ENCODE data around the gene LIPA.
"Not testable (repeated sequence)": the region's sequence is repeated elsewhere in the genome, so short reads cannot be mapped to it uniquely, and the experiment has no call there.

LIPA gene

DNA sequence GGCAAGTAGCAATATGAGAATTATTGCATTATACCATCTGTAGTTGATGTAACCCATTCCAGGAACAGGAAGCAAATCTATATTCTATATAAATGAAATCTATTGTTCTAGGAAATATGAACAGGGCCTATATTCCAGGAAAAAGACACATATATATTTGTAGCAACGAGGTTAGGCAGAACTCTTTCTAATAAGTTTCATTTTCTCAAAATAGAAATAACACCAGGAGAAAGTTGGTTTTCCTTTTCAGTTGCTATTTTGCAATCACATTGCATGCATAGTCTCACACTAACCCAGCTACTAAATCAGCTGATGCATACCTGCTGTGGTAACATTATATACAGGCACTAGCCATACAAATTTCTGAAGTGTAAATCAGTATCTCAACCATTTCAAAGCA, 44.0 kb upstream of the LIPA start:
- Histone ChIP-seq H3K9me2 (replicated peaks; ENCODE audit: low read depth, low read length) (no peaks in the 10 kb centered on the region), H3K4me3 (ENCODE audit: low read length, poor library complexity, severe bottlenecking) (no peak overlapping the region), H4K20me1 (ENCODE audit: insufficient read depth, low read length, poor library complexity, severe bottlenecking) (no peaks in the 10 kb centered on the region), H3F3A (ENCODE audit: low read depth) (no peaks in the 10 kb centered on the region), H3K36me3 (ENCODE audit: insufficient read depth, low read length) (no peaks in the 10 kb centered on the region), H3K27me3 (ENCODE audit: insufficient read depth, low read length, poor library complexity, severe bottlenecking) (no peaks in the 10 kb centered on the region), H3K4me2 (ENCODE audit: low read depth, low read length, poor library complexity, severe bottlenecking) (no peak overlapping the region), H3K9ac (ENCODE audit: low read depth, low read length, poor library complexity, severe bottlenecking) (no peak overlapping the region), H3K4me1 (ENCODE audit: insufficient read depth, low read length, poor library complexity, severe bottlenecking) (no peaks in the 10 kb centered on the region), H3K79me2 (ENCODE audit: insufficient read depth, low read length) (no peaks in the 10 kb centered on the region), H2AFZ (ENCODE audit: low read length) (0 out of 2 replicates have a peak overlapping the region, but pooled peaks have one; percentile 7), H3K9me3 (ENCODE audit: insufficient read depth, low read depth, low read length) (peaks cover 4% of the 10 kb centered on the region; the same call in 1 of the 2 replicates)
- TF ChIP-seq, protein P1, sequence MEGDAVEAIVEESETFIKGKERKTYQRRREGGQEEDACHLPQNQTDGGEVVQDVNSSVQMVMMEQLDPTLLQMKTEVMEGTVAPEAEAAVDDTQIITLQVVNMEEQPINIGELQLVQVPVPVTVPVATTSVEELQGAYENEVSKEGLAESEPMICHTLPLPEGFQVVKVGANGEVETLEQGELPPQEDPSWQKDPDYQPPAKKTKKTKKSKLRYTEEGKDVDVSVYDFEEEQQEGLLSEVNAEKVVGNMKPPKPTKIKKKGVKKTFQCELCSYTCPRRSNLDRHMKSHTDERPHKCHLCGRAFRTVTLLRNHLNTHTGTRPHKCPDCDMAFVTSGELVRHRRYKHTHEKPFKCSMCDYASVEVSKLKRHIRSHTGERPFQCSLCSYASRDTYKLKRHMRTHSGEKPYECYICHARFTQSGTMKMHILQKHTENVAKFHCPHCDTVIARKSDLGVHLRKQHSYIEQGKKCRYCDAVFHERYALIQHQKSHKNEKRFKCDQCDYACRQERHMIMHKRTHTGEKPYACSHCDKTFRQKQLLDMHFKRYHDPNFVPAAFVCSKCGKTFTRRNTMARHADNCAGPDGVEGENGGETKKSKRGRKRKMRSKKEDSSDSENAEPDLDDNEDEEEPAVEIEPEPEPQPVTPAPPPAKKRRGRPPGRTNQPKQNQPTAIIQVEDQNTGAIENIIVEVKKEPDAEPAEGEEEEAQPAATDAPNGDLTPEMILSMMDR (conservative IDR thresholded peaks at IDR 0.05; ENCODE audit: low read length), result no peak
- no peak for TF ChIP-seq EZH2phosphoT487 (IDR thresholded peaks at IDR 0.05; ENCODE audit: borderline replicate concordance)

DNA sequence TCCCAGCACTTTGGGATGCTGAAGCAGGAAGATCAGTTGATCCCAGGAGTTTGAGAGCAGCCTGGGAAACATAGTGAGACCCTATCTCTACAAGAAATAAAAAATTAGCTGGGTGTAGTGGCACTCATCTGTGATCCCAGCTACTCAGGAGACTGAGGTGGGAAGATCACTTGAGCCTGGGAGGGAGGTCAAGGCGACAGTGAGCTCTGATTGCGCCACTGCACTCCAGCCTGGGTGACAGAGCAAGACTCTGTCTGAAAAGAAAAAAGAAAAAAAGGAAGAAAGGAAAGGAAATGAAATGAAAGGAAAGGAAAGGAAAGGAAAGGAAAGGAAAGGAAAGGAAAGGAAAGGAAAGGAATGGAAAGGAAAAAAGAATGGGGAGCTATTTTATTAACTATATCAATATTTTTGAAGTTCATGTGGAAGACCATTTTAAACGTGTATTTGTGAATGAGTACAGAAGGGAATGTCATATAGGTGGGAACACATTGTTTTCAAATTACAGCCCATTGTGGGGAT, 43.2 kb upstream of the LIPA start:
- no peaks in the 10 kb centered on the region for H3K4me1 ChIP-seq (ENCODE audit: insufficient read depth, low read length, poor library complexity, severe bottlenecking)
- no peak overlapping the region for H3K9ac ChIP-seq (ENCODE audit: low read depth, low read length, poor library complexity, severe bottlenecking)
- no peaks in the 10 kb centered on the region for H4K20me1 ChIP-seq (ENCODE audit: insufficient read depth, low read length, poor library complexity, severe bottlenecking)
- no peaks in the 10 kb centered on the region for H3K79me2 ChIP-seq (ENCODE audit: insufficient read depth, low read length)
- H3K27me3 ChIP-seq (ENCODE audit: insufficient read depth, low read length, poor library complexity, severe bottlenecking), result no peaks in the 10 kb centered on the region
- H3K36me3 ChIP-seq (ENCODE audit: insufficient read depth, low read length), result no peaks in the 10 kb centered on the region
- H2AFZ ChIP-seq (ENCODE audit: low read length), result no peak overlapping the region
- no peaks in the 10 kb centered on the region for H3F3A ChIP-seq (ENCODE audit: low read depth)
- H3K4me2 ChIP-seq (ENCODE audit: low read depth, low read length, poor library complexity, severe bottlenecking), result no peak overlapping the region
- peaks cover 4% of the 10 kb centered on the region; the same call in 1 of the 2 replicates for H3K9me3 ChIP-seq (ENCODE audit: insufficient read depth, low read depth, low read length)
- H3K9me2 ChIP-seq (replicated peaks; ENCODE audit: low read depth, low read length), result no peaks in the 10 kb centered on the region
- H3K4me3 ChIP-seq (ENCODE audit: low read length, poor library complexity, severe bottlenecking), result no peak overlapping the region
- no peak for TF ChIP-seq EZH2phosphoT487 (IDR thresholded peaks at IDR 0.05; ENCODE audit: borderline replicate concordance)
- TF ChIP-seq, protein P1 (conservative IDR thresholded peaks at IDR 0.05; ENCODE audit: low read length), result no peak

DNA sequence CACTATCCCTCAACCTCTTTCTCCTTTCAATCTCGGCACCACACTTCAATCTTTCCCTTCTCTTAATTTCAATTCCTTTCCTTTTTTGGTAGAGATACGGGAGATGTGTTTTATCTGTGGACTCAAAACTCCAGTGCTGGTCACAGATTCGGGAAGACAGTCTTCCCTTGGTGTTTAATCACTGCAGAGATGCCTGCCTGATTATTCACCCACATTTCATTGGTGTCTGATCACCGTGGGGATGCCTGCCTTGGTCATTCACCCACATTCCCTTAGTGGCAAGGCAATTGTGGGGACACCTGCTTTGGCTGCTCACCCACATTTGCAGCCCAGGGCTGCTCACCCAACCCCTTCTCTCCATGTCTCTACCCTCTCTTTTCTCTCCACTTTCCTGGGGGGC, 33.7 kb upstream of the LIPA start:
- not testable (repeated sequence) for H3K4me2 ChIP-seq (ENCODE audit: low read depth, low read length, poor library complexity, severe bottlenecking); H3K9me3 ChIP-seq (ENCODE audit: insufficient read depth, low read depth, low read length); H3K4me1 ChIP-seq (ENCODE audit: insufficient read depth, low read length, poor library complexity, severe bottlenecking); H3K9me2 ChIP-seq (replicated peaks; ENCODE audit: low read depth, low read length); H3F3A ChIP-seq (ENCODE audit: low read depth); H3K36me3 ChIP-seq (ENCODE audit: insufficient read depth, low read length); H3K27me3 ChIP-seq (ENCODE audit: insufficient read depth, low read length, poor library complexity, severe bottlenecking); H2AFZ ChIP-seq (ENCODE audit: low read length); H3K79me2 ChIP-seq (ENCODE audit: insufficient read depth, low read length); H4K20me1 ChIP-seq (ENCODE audit: insufficient read depth, low read length, poor library complexity, severe bottlenecking); H3K4me3 ChIP-seq (ENCODE audit: low read length, poor library complexity, severe bottlenecking); H3K9ac ChIP-seq (ENCODE audit: low read depth, low read length, poor library complexity, severe bottlenecking)

DNA sequence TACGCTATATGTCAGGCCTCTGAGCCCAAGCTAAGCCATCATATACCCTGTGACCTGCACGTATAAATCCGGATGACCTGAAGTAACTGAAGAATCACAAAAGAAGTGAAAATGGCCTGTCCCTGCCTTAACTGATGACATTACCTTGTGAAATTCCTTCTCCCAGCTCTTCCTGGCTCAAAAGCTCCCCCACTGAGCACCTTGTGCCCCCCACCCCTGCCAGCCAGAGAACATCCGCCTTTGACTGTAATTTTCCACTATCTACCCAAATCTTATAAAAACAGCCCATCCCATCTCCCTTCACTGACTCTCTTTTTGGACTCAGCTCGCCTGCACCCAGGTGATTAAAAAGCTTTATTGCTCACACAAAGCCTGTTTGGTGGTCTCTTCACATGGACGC, 33.1 kb upstream of the LIPA start:
- not testable (repeated sequence) for H3K4me2 ChIP-seq (ENCODE audit: low read depth, low read length, poor library complexity, severe bottlenecking)

More for the DNA sequence above, 33.1 kb upstream of the LIPA start:
- not testable (repeated sequence) for H3K9ac ChIP-seq (ENCODE audit: low read depth, low read length, poor library complexity, severe bottlenecking); H4K20me1 ChIP-seq (ENCODE audit: insufficient read depth, low read length, poor library complexity, severe bottlenecking); H3K79me2 ChIP-seq (ENCODE audit: insufficient read depth, low read length); H3K4me3 ChIP-seq (ENCODE audit: low read length, poor library complexity, severe bottlenecking); H3K4me1 ChIP-seq (ENCODE audit: insufficient read depth, low read length, poor library complexity, severe bottlenecking); H3K9me2 ChIP-seq (replicated peaks; ENCODE audit: low read depth, low read length); H3K36me3 ChIP-seq (ENCODE audit: insufficient read depth, low read length); H3K27me3 ChIP-seq (ENCODE audit: insufficient read depth, low read length, poor library complexity, severe bottlenecking); H3F3A ChIP-seq (ENCODE audit: low read depth); H3K9me3 ChIP-seq (ENCODE audit: insufficient read depth, low read depth, low read length); H2AFZ ChIP-seq (ENCODE audit: low read length)

Measured in Loucy (cell line).